ENCODE data around the gene SAXO1.

DNA sequence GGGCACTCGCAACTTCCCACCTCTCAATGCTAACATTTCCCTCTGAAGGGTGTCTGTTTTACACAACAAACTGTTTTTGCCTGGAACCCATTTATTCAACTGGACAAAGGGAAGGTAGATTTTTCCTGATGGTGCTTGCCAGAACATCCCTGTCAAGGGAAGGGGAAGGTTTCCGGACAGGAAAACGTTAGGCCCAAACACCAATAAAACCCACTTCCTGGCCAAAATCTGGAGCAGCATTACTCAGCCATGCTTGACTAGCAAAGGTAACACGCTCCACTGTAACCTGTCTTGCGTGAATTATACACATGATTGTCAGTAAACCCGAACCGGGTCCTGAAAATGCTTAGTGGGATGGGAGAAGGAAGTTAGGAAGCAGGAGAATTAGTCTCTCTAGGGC is 90.2 kb downstream of the SAXO1 start:
- TF ChIP-seq, protein P1, sequence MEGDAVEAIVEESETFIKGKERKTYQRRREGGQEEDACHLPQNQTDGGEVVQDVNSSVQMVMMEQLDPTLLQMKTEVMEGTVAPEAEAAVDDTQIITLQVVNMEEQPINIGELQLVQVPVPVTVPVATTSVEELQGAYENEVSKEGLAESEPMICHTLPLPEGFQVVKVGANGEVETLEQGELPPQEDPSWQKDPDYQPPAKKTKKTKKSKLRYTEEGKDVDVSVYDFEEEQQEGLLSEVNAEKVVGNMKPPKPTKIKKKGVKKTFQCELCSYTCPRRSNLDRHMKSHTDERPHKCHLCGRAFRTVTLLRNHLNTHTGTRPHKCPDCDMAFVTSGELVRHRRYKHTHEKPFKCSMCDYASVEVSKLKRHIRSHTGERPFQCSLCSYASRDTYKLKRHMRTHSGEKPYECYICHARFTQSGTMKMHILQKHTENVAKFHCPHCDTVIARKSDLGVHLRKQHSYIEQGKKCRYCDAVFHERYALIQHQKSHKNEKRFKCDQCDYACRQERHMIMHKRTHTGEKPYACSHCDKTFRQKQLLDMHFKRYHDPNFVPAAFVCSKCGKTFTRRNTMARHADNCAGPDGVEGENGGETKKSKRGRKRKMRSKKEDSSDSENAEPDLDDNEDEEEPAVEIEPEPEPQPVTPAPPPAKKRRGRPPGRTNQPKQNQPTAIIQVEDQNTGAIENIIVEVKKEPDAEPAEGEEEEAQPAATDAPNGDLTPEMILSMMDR (IDR thresholded peaks at IDR 0.05; ENCODE audit: low read depth, low read length), result no peak
- no peak for TF ChIP-seq EZH2phosphoT487 (IDR thresholded peaks at IDR 0.05; ENCODE audit: low read depth)

Data from OCI-LY3 (cell line).